ENCODE results near the gene PPP1R1B. TPM values are rescaled to one million over a fixed set of nuclear protein-coding genes. Genes with fewer than 3 reads are reported as not detected.

PPP1R1B gene
- total RNA-seq, 1 donor = 4.1 TPM

DNA sequence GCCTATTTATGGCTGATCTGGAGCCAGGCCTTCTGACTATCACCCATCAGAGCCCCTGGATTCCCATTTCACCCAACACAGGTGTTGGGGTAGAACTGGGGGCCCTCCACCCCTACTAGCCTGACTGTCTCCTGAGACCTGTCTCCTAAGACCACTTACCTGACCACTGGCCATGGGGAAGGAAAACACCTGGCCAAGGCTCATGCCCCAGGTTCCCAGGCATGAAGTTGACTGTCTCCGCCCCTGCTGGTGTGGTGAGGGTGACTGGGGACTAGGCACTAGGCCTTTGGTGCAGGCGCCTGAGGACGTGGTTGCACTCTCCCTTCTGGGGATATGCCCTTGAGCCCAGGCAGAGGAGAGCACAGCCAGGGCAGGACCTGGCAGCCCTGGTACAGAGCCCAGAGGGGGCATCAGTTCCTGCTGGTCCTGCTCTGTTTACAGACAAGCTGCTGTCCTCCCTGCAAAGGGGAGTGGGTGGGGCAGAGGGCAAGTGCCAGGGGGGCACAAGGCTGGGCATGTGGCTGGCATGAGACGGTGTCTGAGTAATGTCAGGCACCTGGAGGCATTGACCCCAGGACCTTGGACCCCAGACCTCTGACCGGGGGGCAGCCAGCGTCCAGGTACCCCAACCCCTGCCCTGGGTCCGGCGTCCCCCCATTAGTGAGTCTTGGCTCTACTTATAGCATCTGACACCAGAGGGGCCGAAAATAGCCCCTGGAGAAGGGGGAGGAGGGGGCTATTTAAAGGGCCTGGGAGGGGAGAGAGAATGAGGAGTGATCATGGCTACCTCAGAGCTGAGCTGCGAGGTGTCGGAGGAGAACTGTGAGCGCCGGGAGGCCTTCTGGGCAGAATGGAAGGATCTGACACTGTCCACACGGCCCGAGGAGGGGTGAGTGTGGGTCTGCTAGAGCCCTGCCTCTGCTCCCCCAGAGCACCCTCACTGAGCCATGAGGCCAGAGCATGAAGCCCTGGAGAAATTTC is 38.1 kb downstream of the PPP1R1B start, which contains the start of gene TCAP:
Gene TCAP, plus strand, starts transcription at position 769 of the 981 bp plus-strand sequence. Its CDS starts 11 bp downstream, at position 780.
- H3K4me3 ChIP-seq (ENCODE audit: low read depth, low read length) = no peak within 1 kb of the TSS
- TF ChIP-seq, protein P1, sequence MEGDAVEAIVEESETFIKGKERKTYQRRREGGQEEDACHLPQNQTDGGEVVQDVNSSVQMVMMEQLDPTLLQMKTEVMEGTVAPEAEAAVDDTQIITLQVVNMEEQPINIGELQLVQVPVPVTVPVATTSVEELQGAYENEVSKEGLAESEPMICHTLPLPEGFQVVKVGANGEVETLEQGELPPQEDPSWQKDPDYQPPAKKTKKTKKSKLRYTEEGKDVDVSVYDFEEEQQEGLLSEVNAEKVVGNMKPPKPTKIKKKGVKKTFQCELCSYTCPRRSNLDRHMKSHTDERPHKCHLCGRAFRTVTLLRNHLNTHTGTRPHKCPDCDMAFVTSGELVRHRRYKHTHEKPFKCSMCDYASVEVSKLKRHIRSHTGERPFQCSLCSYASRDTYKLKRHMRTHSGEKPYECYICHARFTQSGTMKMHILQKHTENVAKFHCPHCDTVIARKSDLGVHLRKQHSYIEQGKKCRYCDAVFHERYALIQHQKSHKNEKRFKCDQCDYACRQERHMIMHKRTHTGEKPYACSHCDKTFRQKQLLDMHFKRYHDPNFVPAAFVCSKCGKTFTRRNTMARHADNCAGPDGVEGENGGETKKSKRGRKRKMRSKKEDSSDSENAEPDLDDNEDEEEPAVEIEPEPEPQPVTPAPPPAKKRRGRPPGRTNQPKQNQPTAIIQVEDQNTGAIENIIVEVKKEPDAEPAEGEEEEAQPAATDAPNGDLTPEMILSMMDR (IDR thresholded peaks at IDR 0.05; ENCODE audit: insufficient read depth, low read length) = no peak
- no peak for DNase-seq (ENCODE audit: low read depth)

DNA sequence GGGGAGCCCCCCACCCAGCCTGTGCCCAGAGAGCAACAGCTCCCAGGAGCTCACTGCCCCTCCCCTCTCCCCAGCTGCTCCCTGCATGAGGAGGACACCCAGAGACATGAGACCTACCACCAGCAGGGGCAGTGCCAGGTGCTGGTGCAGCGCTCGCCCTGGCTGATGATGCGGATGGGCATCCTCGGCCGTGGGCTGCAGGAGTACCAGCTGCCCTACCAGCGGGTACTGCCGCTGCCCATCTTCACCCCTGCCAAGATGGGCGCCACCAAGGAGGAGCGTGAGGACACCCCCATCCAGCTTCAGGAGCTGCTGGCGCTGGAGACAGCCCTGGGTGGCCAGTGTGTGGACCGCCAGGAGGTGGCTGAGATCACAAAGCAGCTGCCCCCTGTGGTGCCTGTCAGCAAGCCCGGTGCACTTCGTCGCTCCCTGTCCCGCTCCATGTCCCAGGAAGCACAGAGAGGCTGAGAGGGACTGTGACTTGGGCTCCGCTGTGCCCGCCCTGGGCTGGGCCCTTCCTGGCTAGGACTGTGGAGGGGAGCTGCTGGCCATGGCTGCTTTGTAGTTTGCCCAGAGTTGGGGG is 39.0 kb downstream of the PPP1R1B start:
- DNase-seq (ENCODE audit: low read depth) = no peak
- TF ChIP-seq, protein P1 (IDR thresholded peaks at IDR 0.05; ENCODE audit: insufficient read depth, low read length) = no peak
- no peak overlapping the region for H3K4me3 ChIP-seq (ENCODE audit: low read depth, low read length)

DNA sequence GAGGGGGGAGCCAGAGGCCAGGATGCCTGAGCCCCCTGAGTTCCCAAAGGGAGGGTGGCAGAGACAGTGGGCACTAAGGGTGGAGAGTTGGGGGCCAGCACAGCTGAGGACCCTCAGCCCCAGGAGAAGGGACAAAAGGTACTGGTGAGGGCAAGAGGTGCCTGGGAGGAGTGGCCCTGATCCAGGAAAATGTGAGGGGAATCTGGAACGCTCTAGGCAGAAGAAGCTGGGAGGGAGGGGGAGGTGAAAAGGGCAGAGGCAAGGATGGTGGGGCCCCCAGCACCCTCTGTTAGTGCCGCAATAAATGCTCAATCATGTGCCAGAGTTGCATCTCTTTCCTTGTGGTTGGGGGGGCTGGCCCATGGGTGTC is 39.5 kb downstream of the PPP1R1B start:
- TF ChIP-seq, protein P1 (IDR thresholded peaks at IDR 0.05; ENCODE audit: insufficient read depth, low read length) = no peak
- DNase-seq (ENCODE audit: low read depth) = no peak
- no peak overlapping the region for H3K4me3 ChIP-seq (ENCODE audit: low read depth, low read length)

DNA sequence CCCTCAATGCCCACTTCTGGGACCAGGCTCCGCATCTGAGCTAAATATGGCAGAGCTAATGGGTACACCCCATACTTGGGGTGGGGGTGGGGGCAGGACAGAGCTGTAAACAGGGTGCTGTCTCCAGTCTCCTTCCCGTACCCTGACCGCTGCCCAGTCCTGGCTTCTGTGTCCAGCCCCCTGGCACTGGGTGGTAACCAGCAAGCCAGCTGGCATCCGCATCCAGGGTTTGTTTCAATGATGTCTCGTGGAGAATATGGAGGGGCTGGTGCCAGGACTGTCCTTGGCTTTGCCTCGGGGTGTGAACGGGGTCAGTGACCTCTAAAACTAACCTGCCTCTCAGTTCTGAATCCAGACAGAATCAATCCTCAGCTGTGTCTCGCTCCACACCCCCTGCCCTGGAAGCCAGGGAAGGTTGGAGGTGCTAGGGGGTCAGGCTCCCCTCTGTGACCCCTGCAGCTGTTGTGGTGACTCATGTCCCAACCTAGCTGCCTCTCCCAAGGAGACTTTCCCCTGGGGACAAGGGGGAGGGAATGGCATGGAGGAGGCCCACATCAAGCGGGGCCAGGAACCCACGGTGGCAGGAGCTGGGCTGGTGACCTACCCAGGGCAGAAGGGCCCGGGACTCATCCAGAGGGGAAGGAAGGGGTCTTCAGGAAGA is 40.0 kb downstream of the PPP1R1B start:
- TF ChIP-seq, protein P1 (IDR thresholded peaks at IDR 0.05; ENCODE audit: insufficient read depth, low read length) = no peak
- H3K4me3 ChIP-seq (ENCODE audit: low read depth, low read length) = no peak overlapping the region
- no peak for DNase-seq (ENCODE audit: low read depth)

DNA sequence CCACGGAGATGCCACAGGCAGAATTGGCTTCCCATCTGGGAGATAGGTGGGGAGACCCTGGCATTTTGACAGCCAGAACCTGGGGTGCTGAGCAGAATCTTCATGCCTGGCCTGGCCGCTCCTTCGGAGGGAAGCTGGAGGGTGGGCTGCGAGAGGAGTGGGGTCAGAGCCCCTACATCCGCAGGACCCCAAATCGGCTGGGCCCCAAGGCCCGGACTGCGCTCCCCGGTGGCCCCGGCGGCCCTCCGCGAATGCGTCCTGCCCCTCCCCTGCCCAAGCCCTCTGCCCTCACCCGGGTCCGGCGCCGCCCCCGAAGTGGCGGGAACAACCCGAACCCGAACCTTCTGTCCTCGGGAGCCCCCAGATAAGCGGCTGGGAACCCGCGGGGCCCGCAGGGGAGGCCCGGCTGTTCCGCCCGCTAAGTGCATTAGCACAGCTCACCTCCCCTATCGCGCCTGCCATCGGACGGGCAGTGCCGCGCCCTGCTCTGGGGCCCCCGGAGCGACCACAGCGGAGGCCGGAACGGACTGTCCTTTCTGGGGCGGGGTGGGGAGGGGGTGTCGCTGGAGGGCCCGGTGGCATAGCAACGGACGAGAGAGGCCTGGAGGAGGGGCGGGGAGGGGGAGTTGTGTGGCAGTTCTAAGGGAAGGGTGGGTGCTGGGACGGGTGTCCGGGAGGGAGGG is 40.7 kb downstream of the PPP1R1B start:
- no peak for DNase-seq (ENCODE audit: low read depth)
- TF ChIP-seq, protein P1 (IDR thresholded peaks at IDR 0.05; ENCODE audit: insufficient read depth, low read length) = no peak
- no peak overlapping the region for H3K4me3 ChIP-seq (ENCODE audit: low read depth, low read length)
